ENCODE measurements around the gene PRSS36. TPM values are rescaled to one million over a fixed set of nuclear protein-coding genes. Genes with fewer than 3 reads are reported as not detected.

The PRSS36 gene
- total and polyA plus RNA-seq, 9 donors = 0.28 to 2.1 (median 1.1) TPM; not detected in 2

DNA sequence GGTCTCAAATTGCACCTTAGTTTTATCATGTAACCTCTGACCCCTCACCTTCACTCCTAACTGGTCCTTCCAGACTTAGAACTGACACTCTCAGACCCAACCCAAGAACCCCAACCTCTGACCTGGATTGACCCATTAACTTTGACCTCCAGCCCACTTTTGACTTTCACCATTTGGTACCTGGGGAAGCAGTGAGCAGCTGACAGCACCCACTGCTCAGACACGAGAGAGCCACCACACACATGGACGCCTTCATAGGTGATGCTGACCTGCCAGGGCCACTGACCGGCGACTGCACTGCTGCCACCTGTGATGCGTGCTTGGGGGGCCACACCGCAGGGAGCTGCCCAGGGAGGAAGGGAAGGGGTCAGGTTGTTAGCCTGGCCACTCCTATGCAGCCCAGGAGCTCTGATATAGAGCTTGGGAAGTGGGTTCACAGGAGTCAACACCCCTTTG, 16.8 kb downstream of the PRSS36 start:
- H3K27ac ChIP-seq = no peak overlapping the region
- H3K4me1 ChIP-seq (ENCODE audit: insufficient read depth) = no peaks in the 10 kb centered on the region
- no peaks in the 10 kb centered on the region for H3K36me3 ChIP-seq
- no peaks in the 10 kb centered on the region for H3K27me3 ChIP-seq
- TF ChIP-seq, protein P1, sequence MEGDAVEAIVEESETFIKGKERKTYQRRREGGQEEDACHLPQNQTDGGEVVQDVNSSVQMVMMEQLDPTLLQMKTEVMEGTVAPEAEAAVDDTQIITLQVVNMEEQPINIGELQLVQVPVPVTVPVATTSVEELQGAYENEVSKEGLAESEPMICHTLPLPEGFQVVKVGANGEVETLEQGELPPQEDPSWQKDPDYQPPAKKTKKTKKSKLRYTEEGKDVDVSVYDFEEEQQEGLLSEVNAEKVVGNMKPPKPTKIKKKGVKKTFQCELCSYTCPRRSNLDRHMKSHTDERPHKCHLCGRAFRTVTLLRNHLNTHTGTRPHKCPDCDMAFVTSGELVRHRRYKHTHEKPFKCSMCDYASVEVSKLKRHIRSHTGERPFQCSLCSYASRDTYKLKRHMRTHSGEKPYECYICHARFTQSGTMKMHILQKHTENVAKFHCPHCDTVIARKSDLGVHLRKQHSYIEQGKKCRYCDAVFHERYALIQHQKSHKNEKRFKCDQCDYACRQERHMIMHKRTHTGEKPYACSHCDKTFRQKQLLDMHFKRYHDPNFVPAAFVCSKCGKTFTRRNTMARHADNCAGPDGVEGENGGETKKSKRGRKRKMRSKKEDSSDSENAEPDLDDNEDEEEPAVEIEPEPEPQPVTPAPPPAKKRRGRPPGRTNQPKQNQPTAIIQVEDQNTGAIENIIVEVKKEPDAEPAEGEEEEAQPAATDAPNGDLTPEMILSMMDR (IDR thresholded peaks at IDR 0.05) = no peak
- TF ChIP-seq POLR2A (IDR thresholded peaks at IDR 0.05) (no peak), EP300 (IDR thresholded peaks at IDR 0.05) (no peak)
- no peaks in the 10 kb centered on the region for H3K9me3 ChIP-seq
- intact Hi-C loops (cut with DNase I) = loop anchor here in 1 of 4 donors (10.0 kb wide), 1 partner anchor 52 kb away; the partner anchor contains the start of gene FUS
- DNase-seq = no peak
- WGBS, 3 donors = 79 to 91% (median 83%) methylated on average over 6 of the region's 6 CpGs
- no peak overlapping the region for H3K4me3 ChIP-seq

DNA sequence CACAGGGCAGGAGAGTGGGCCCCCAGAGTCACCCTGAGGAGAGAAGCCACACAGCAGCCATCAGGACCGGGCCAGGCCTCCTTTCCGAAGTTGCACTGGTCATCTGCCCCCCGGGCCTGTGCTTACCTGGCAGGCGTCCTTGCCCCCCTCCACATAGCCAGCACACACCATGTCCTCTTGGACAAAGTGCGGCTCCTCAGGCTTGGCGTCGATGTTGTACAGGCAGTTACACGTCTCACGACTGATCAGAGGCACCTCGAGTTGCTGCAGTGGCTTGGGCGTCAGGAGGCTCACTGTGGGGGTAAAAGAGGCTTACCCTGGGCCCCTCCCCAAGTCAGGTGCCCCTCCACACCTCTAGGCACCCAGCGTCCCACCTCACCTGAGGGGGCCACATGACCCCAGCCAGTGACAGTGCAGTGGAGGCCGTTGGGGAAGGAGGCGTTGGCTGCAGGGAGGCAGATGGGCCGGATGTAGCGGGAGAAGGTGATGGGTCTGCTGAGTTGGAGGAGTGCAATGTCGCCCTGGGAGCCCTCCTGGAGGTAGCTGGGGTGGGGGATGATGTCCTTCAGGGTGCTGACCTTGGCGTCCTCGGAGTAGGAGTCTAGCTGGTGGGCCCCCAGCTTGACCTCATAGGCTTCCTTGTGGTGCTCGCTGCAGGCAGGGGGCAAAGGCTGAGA, 17.4 kb downstream of the PRSS36 start:
- WGBS, 3 donors = 79 to 85% (median 79%) methylated on average over 20 of the region's 20 CpGs
- intact Hi-C loops (cut with DNase I) = loop anchor here in 1 of 4 donors (10.0 kb wide), 1 partner anchor 52 kb away; the partner anchor contains the start of gene FUS
- no peaks in the 10 kb centered on the region for H3K4me1 ChIP-seq (ENCODE audit: insufficient read depth)

DNA sequence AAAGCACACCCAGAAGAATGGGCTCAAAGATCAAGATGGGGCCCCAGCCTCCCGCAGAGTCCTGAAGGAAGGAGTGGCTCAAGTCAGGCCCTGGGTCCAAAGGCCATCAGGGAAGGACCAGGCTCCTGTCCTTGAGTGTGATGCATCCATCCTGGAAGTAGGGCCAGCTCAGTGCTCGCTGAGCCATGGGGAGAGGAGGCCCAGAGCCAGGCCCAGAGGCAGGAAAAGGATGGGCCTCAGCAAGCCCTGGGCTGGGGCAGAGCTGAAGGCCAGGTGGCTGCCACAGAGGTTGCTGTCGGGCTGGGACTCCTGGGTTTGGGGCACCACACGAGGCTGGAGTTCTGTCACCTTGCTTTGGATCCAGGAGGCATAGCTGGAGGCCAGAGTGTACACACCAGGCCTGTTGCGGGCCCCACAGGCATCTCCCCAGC, 18.0 kb downstream of the PRSS36 start:
- WGBS, 3 donors = 74 to 80% (median 74%) methylated on average over 5 of the region's 5 CpGs
- intact Hi-C loops (cut with DNase I) = loop anchor here in 1 of 4 donors (10.0 kb wide), 1 partner anchor 53 kb away; the partner anchor contains the start of gene FUS
- DNase-seq = no peak

More for the DNA sequence above, 17.4 kb downstream of the PRSS36 start:
- no peak overlapping the region for H3K27ac ChIP-seq
- H3K27me3 ChIP-seq = no peaks in the 10 kb centered on the region
- no peaks in the 10 kb centered on the region for H3K9me3 ChIP-seq
- no peaks in the 10 kb centered on the region for H3K36me3 ChIP-seq
- TF ChIP-seq, protein P1 (IDR thresholded peaks at IDR 0.05) = no peak
- no peak for TF ChIP-seq POLR2A (IDR thresholded peaks at IDR 0.05)
- TF ChIP-seq EP300 (IDR thresholded peaks at IDR 0.05) = no peak
- no peak overlapping the region for H3K4me3 ChIP-seq
- DNase-seq = no peak

DNA sequence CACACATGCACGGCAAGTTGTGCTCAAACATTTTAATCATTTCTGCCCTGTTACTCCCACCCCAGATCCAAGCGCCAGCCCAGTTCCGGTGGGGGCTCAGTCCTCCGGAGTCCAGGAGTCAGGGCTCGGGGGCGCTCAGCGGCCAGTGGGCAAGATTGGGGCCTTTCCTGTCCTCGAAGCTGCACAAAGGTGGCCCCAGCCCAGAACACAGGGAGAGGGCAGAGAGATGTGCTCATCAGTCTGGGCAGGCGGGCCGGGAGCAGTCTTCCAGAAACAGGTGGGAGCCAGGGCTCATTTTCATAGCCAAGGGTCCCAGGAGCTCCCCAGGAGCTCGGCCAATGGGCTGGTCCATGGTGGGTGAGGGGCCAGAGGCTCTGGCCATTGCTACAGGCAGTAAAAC, 18.4 kb downstream of the PRSS36 start:
- WGBS, 3 donors = 83 to 94% (median 83%) methylated on average over 11 of the region's 11 CpGs
- intact Hi-C loops (cut with DNase I) = loop anchor here in 1 of 4 donors (10.0 kb wide), 1 partner anchor 53 kb away; the partner anchor contains the start of gene FUS
- Histone ChIP-seq H3K9me3 (no peaks in the 10 kb centered on the region), H3K4me3 (no peak overlapping the region), H3K4me1 (ENCODE audit: insufficient read depth) (no peaks in the 10 kb centered on the region), H3K27ac (no peak overlapping the region), H3K27me3 (no peaks in the 10 kb centered on the region), H3K36me3 (no peaks in the 10 kb centered on the region)
- TF ChIP-seq, protein P1 (IDR thresholded peaks at IDR 0.05) = no peak
- TF ChIP-seq POLR2A (IDR thresholded peaks at IDR 0.05) (no peak), EP300 (IDR thresholded peaks at IDR 0.05) (no peak)
- DNase-seq = no peak

More for the DNA sequence above, 18.0 kb downstream of the PRSS36 start:
- H3K4me1 ChIP-seq (ENCODE audit: insufficient read depth) = no peaks in the 10 kb centered on the region
- H3K9me3 ChIP-seq = no peaks in the 10 kb centered on the region
- no peak overlapping the region for H3K4me3 ChIP-seq
- H3K27ac ChIP-seq = no peak overlapping the region
- H3K27me3 ChIP-seq = no peaks in the 10 kb centered on the region
- no peaks in the 10 kb centered on the region for H3K36me3 ChIP-seq
- TF ChIP-seq EP300 (IDR thresholded peaks at IDR 0.05) (no peak), POLR2A (IDR thresholded peaks at IDR 0.05) (no peak)
- TF ChIP-seq, protein P1 (IDR thresholded peaks at IDR 0.05) = no peak
